NCI-H510A treated with DMSO at 0.1 percent for 48 hours (cell line): ENCODE results near the gene KIT.

Source experiments
- DNase-seq: peaks from one replicate; lab custom pipeline; 2025; lab: John Stamatoyannopoulos, UW

KIT gene

GRCh38 chr4:54745031-54745770, 87.4 kb downstream of the KIT start:
- no peak for DNase-seq

DNA sequence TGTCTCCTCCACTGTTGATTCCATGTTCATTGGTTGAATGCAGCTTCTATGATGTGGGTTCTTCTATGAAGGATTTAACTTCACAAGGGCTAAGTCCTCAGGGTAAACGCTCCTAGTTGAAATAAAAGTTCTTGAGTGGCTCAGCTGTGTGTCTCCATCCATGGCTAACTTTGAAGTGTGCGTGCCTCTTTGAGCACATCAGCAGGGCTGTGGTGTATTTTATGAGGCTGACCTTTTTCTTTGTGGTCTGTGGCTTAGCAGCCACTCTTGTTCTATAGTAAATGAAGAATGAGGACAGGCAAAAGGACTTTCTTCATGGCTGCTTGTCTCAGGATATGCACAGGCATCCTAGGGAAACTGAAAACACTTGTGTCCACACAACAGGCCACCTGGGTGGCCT, 88.5 kb downstream of the KIT start:
- DNase-seq: peak; percentile 20

DNA sequence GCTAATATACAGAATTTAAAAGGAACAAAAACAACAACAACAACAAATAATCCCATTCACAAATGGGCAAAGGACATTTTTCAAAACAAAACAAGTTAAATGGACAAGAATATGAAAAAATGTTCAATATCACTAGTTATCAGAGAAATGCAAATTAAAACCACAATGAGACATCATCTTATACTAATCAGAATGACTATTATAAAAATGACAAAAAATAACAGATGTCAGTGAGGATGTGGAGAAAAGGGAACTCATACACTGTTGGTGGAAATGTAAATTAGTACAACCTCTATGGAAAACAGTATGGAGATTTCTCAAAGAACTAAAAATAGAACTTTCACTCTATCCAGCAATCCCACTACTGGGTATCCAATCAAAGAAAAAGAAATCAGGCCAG, 92.6 kb downstream of the KIT start:
- no peak for DNase-seq

DNA sequence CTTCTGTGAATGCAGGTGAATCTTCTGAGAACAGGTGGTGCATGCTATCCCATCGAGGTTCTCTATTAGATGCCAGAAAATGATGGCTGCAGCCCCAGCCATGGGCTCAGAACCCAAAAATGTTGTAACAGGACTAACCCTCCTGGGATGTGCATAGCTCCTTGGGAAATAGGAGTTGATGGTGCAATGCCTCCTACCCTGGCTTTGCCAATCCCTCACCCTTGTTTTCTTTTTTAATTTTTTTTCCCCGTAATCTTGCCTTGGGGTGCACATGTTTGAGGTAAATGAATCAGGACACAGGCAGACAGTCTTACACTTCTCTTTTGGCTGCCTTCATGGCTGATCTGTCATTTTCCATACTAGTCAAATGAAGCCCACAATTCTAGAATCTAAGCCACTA, 96.6 kb downstream of the KIT start:
- no peak for DNase-seq

DNA sequence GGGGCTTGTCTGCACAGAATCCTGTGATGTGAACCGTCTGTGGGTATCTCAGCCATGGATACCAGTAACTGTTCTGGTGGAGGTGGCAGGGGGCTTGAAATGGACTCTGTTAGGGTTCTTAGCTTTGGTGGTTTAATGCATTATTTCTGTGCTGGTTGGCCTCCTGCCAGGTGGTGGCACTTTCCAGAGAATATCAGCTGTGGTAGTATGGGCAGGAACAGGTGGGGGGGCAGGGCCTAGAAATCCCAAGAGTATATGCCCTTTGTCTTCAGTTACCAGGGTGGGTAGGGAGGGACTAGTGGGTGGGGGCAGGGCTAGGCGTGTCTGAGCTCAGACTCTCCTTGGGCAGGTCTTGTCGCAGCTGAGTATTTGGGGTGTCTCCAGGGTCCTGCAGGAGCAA, 106.7 kb downstream of the KIT start:
- DNase-seq: no peak

DNA sequence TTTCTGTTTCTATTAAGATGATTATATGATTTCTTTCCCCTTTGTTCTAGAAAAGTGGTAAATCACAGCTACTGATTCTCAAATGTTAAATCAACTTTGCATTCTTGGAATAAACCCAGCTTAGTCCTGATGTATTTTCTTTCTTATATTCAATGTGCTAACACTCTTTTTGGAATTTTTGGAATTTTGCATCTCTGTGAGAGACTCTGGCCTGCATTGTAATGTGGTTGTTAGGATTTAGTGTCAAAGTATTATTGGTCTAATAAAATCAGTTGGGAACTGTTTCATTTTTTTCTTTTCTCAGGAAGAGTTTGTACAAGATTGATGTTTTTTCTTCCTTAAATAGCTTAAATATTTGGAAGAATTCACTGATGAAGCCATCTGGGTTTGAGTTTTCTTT, 109.6 kb downstream of the KIT start:
- no peak for DNase-seq

- no peak for DNase-seq
Measured at GRCh38 chr4:54773022-54773421, 115.3 kb downstream of the KIT start.

DNA sequence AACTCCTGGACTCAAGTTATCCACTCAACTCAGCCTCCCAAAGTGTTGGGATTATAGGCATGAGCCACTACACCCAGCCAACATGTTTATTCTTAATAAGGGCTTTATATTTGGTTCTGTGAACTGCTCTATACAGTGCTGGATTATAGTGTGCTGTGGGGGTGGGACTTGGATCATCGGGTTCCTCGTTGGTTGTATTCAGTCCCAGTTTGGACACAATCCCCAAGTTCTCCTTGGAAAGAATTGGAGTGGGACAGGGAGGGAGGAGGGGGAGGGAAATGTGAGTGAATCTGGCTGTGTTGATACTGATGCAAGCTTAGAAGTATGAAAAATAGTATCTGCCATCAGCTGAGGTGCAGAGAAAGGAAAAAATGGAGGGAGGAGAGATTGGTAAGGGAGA, 121.3 kb downstream of the KIT start:
- DNase-seq: no peak

GRCh38 chr4:54779476-54780148, 121.9 kb downstream of the KIT start:
- DNase-seq: no peak

DNA sequence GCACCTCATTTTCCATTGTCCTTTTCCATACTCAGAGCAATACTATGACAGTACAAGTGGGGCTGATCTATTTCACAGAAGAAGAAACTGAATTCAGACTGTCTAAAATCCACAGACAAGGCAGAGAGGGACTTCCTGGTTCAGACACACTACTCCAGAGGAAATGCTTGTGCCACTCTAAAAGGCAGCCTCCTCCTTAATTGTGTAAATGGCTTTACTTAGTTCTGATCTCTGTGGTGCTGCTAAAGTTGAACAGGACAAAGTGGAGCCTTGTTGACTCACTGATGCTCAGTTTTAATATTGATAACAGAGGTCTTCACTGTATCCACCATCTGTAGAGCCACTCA, 122.4 kb downstream of the KIT start:
- peak; percentile 24 for DNase-seq

- no peak for DNase-seq
Measured at GRCh38 chr4:54781756-54782155, 124.0 kb downstream of the KIT start.

GRCh38 chr4:54783402-54784110, 125.8 kb downstream of the KIT start:
- peak; percentile 92 for DNase-seq

GRCh38 chr4:54784161-54784671, 126.5 kb downstream of the KIT start:
- peak; percentile 90 for DNase-seq
